Kidney glomerular epithelial cell (primary cell): ENCODE data around the gene ICAM1.
A peak's percentile ranks its signal among the peaks of the same experiment; 100 is the strongest.
"Not testable (repeated sequence)": the region's sequence is repeated elsewhere in the genome, so short reads cannot be mapped to it uniquely, and the experiment has no call there.

ENCODE experiments used
- DNase-seq: peaks from one replicate; lab custom pipeline; 2025; lab: John Stamatoyannopoulos, UW

The ICAM1 gene

DNA sequence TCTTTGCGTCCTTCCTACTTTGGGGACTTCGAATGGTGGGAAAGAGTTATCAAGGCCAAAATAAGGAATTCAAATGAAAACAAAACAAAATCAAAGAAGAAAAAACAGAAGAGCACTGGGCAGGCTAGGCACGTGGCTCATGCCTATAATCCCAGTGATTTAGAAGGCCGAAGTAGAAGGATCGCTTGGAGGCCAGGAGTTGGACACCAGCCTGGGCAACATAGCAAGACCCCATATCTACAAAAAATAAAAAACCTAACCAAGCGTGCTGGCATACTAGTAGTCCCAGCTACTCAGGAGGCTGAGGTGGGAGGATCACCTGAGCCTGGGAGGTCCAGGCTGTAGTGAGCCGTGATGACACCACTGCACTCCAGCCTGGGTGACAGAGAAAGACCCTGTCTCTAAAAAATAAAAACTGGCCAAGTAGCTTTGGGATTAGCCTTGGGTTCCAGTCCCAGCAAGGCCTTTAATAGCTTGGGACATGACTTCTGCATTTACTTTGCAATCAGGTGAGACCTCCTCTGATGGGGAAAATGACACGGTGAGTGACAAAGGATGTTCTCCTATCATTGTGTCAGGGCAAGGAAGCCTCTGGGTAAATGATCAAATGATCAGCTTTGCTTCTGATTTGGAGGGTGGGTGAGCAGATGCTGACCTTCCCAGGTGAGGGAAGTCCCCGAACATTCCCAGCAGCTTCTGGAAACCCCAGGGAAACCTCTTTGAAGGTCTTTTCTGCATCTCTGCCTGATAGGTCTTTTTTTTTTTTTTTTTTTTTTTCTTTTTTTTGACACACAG, 7.1 kb downstream of the ICAM1 start:
- no peak for DNase-seq

DNA sequence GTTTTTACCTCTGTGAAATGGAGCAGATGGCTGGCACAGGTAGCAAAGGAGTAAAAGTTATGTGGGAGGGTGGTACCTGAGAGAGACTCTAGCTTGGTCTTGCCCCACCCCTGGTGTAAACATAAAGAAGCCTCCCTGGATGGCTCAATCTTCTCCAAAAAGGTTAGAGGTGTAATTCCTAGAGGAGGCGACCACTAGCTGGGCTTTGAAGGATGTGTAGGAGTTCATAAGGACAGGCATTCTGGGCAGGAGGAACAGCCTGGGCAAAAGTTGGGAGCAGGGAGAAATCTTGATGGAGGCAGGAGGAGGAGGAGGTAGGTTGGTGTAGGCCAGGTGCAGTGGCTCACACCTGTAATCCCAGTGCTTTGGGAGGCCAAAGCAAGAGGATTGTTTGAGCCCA, 8.0 kb downstream of the ICAM1 start:
- no peak for DNase-seq

DNA sequence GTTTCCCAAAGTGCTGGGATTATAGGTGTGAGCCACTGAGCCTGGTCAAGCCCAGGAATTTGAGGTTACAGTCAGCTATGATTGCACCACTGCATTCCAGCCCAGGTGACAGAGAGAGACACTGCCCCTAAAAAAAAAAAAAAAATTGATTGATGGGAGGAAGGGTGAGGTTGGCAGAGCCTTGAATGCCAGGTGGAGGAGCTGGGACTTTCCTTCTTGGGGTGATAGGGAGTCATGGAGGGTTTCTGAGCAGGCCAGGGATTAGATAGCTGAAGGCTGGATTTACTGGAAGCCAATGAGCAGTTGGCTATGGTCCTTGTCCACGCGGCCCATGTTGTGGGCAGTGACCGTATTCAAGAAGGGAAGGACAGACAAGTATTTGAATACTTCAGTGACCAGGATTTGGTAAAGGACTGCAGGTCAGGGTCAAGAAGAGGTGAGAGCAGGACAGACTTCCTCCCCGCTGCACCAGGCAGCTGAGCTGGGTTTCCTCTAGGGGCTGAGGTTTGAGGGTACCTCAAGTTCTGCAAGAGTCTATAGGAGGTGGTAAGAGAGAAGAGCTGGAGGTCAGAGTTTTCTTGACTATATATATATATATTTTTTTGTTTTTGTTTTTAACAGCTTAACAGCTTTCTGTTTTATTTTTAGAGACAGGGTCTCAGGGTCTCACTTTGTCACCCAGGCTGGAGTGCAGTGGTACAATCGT, 9.0 kb downstream of the ICAM1 start:
- DNase-seq = no peak

DNA sequence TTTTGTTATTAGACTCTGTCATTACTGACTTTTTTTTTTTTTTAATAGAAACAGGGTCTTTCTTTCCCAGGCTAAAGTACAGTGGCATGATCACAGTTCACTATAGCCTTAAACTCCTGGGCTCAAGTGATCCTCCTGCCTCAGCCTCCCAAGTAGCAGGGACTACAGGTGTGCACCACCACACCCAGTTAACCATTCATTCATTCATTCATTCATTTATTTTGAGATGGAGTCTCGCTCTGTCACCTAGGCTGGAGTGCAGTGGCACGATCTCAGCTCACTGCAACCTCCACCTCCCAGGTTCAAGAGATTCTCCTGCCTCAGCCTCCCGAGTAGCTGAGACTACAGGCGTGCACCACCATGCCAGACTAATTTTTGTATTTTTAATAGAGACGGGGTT, 11.1 kb downstream of the ICAM1 start:
- not testable (repeated sequence) for DNase-seq

DNA sequence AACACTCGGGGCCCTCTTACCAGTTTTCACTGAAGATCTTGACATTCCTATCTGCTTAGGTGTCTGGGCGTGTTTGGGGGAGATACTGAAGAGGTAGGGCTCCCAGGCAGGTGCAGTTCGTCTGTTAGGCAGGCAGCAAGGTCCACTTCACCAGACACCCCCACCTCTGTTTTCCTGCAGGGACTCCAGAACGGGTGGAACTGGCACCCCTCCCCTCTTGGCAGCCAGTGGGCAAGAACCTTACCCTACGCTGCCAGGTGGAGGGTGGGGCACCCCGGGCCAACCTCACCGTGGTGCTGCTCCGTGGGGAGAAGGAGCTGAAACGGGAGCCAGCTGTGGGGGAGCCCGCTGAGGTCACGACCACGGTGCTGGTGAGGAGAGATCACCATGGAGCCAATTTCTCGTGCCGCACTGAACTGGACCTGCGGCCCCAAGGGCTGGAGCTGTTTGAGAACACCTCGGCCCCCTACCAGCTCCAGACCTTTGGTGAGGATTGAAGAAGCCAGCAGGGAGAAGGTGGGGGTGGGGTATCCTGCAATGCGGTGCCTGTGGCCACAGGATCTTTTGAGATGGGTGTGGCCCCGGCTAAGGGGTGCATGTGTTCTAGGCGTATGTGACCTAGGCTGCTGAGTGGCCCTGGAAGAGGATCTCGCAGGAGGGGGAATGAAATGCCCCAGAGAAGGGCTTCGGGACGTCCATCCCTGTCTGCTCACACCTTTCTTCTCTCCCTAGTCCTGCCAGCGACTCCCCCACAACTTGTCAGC, 12.6 kb downstream of the ICAM1 start:
- DNase-seq = no peak

DNA sequence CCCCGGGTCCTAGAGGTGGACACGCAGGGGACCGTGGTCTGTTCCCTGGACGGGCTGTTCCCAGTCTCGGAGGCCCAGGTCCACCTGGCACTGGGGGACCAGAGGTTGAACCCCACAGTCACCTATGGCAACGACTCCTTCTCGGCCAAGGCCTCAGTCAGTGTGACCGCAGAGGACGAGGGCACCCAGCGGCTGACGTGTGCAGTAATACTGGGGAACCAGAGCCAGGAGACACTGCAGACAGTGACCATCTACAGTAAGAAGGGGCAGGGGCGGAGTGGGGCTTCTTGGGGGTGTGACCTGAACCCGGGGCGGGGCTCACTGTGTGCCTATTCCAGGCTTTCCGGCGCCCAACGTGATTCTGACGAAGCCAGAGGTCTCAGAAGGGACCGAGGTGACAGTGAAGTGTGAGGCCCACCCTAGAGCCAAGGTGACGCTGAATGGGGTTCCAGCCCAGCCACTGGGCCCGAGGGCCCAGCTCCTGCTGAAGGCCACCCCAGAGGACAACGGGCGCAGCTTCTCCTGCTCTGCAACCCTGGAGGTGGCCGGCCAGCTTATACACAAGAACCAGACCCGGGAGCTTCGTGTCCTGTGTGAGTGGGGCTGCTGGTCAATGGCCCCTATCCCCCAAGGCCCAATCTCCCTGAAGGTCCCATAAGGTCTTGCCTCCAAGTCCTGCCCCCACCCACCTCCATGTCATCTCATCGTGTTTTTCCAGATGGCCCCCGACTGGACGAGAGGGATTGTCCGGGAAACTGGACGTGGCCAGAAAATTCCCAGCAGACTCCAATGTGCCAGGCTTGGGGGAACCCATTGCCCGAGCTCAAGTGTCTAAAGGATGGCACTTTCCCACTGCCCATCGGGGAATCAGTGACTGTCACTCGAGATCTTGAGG, 13.4 kb downstream of the ICAM1 start:
- no peak for DNase-seq

DNA sequence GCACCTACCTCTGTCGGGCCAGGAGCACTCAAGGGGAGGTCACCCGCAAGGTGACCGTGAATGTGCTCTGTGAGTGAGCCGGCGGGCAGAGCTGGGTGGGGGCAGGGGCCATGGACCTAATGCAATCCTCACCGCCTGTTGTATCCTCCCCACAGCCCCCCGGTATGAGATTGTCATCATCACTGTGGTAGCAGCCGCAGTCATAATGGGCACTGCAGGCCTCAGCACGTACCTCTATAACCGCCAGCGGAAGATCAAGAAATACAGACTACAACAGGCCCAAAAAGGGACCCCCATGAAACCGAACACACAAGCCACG, 14.0 kb downstream of the ICAM1 start:
- no peak for DNase-seq

DNA sequence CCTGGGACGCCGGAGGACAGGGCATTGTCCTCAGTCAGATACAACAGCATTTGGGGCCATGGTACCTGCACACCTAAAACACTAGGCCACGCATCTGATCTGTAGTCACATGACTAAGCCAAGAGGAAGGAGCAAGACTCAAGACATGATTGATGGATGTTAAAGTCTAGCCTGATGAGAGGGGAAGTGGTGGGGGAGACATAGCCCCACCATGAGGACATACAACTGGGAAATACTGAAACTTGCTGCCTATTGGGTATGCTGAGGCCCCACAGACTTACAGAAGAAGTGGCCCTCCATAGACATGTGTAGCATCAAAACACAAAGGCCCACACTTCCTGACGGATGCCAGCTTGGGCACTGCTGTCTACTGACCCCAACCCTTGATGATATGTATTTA, 14.5 kb downstream of the ICAM1 start:
- no peak for DNase-seq

DNA sequence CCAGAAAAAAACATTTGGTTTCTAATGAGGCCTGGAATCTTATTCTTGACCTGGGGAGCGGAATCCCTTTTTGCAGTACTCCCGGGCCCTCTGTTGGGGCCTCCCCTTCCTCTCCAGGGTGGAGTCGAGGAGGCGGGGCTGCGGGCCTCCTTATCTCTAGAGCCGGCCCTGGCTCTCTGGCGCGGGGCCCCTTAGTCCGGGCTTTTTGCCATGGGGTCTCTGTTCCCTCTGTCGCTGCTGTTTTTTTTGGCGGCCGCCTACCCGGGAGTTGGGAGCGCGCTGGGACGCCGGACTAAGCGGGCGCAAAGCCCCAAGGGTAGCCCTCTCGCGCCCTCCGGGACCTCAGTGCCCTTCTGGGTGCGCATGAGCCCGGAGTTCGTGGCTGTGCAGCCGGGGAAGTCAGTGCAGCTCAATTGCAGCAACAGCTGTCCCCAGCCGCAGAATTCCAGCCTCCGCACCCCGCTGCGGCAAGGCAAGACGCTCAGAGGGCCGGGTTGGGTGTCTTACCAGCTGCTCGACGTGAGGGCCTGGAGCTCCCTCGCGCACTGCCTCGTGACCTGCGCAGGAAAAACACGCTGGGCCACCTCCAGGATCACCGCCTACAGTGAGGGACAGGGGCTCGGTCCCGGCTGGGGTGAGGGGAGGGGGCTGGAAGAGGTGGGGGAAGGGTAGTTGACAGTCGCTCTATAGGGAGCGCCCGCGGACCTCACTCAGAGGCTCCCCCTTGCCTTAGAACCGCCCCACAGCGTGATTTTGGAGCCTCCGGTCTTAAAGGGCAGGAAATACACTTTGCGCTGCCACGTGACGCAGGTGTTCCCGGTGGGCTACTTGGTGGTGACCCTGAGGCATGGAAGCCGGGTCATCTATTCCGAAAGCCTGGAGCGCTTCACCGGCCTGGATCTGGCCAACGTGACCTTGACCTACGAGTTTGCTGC, 16.1 kb downstream of the ICAM1 start, which contains the start of gene ICAM4:
ICAM4 (plus strand) TSS at position 153 of the 935 bp plus-strand sequence; CDS start at position 211, 58 bp downstream.
- DNase-seq = no peak

DNA sequence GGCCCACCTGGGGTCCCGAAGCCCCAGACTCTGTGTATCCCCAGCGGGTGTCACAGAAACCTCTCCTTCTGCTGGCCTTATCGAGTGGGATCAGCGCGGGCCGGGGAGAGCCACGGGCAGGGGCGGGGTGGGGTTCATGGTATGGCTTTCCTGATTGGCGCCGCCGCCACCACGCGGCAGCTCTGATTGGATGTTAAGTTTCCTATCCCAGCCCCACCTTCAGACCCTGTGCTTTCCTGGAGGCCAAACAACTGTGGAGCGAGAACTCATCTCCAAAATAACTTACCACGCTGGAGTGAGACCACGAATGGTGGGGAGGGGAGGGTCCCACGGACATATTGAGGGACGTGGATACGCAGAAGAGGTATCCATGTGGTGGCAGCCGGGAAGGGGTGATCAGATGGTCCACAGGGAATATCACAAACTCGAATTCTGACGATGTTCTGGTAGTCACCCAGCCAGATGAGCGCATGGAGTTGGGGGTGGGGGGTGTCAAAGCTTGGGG, 17.8 kb downstream of the ICAM1 start:
- DNase-seq = no peak

DNA sequence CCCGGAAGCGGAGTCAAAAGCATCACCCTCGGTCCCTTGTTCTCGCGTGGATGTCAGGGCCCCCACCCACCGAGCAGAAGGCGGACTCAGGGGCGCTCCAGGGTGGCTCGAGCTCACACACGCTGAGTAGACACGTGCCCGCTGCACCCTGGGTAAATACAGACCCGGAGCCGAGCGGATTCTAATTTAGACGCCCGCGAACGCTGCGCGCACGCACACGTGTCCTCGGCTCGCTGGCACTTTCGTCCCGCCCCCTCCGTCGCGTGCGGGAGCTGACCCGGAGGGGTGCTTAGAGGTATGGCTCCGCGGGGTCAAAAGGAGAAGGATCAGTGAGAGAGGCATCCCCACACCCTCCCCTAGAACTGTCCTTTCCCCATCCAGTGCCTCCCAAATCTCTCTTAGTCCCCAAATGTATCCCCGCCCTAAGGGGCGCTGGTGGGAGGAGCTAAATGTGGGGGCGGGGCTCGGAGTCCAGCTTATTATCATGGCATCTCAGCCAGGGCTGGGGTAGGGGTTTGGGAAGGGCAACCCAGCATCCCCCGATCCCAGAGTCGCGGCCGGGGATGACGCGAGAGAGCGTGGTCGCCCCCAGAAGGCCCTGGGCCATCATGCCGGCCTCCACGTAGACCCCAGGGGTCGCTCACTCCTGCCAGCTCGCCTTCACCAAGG, 18.4 kb downstream of the ICAM1 start:
- no peak for DNase-seq

DNA sequence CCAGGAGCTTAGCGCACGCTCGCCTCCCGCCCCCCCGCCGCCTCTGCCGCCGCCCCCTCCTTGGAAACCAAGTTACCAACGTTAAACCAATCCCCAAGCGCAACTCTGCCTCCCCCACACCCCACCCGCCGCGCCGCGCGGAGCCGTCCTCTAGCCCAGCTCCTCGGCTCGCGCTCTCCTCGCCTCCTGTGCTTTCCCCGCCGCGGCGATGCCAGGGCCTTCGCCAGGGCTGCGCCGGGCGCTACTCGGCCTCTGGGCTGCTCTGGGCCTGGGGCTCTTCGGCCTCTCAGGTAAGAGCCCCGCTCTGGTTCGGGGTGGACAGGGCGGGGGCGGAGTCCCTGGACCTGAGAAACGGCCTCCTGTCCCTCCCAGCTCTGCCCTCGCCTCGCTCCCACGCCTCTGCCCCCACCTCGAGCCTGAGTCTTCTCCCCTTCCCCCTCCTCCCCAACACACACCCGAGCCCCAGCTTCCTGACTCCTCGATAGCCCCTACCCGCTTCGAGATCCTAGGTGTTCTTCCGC, 19.0 kb downstream of the ICAM1 start, which contains the start of gene ICAM5:
ICAM5 (plus strand) TSS at position 117 of the 521 bp plus-strand sequence; CDS start at position 209, 92 bp downstream.
- DNase-seq = no peak

DNA sequence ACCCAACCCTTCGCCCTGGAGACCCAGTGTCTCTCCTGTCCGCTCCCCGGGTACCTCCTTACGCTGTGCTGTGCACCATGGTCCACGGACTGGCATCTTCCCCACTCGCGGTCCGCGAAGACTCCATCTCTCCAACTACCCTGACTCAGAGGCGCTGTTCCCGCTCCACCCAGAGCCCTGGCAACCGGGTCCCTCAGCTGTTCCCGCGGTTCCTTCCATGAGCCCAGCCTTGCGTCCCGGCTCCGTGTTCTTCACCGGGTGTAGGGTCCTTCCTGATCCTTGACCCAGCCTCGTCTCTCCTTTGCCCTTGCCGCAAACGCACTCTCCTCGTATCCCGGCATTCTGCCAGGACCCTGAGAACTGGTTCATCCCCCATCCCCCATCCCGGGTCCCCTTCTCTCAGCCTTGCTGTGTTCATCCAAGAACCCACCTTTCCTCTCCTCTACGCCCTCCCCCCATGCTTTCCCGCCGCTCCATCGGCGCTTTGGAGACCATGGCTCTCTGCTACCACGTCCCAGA, 19.5 kb downstream of the ICAM1 start:
- no peak for DNase-seq

DNA sequence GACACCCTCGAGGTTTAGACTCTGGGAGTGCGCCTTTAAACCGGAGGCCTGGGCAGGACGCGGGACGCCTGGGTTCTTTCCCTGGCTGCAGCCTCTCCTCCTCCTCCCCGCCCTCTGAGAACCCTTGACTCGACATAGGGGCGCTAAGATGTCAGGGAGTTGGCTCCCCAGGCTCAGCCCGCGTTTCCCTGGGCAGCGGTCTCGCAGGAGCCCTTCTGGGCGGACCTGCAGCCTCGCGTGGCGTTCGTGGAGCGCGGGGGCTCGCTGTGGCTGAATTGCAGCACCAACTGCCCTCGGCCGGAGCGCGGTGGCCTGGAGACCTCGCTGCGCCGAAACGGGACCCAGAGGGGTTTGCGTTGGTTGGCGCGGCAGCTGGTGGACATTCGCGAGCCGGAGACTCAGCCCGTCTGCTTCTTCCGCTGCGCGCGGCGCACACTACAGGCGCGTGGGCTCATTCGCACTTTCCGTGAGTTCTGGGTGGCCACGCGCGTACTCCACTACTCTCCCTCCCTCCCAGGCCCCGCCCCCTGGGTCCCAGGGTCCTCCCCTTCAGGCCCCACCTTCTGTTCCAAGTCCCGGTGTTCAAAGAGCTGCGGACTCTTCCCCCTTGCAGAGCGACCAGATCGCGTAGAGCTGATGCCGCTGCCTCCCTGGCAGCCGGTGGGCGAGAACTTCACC, 20.1 kb downstream of the ICAM1 start:
- peak; percentile 10 for DNase-seq

DNA sequence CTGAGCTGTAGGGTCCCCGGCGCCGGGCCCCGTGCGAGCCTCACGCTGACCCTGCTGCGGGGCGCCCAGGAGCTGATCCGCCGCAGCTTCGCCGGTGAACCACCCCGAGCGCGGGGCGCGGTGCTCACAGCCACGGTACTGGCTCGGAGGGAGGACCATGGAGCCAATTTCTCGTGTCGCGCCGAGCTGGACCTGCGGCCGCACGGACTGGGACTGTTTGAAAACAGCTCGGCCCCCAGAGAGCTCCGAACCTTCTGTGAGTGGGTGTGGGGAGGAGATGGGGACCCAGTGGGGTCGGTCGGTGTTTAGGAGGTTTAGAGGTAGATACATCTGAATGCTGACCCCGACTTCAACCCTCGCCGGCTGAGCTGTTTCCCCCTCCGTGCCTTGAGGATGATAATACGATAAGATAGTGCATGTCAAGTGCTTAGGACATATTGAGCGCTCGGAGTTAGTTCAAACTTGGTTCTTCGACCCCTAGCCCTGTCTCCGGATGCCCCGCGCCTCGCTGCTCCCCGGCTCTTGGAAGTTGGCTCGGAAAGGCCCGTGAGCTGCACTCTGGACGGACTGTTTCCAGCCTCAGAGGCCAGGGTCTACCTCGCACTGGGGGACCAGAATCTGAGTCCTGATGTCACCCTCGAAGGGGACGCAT, 20.8 kb downstream of the ICAM1 start:
- DNase-seq = no peak

DNA sequence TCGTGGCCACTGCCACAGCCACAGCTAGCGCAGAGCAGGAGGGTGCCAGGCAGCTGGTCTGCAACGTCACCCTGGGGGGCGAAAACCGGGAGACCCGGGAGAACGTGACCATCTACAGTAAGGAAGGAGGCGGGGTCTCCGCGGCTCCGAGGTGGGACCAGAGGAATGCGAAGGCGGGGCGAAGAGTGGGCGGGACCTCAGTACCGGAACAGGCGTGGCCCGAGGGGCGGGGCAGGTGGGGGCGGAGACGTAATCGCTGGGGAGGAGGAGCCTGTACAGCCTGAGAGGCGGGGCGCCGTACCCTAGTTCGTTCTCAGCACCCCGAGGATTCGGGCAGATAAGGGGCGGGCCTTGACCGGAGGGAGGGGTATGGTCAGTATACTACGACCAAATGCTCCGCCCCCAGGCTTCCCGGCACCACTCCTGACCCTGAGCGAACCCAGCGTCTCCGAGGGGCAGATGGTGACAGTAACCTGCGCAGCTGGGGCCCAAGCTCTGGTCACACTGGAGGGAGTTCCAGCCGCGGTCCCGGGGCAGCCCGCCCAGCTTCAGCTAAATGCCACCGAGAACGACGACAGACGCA, 21.4 kb downstream of the ICAM1 start:
- DNase-seq = peak; percentile 30

DNA sequence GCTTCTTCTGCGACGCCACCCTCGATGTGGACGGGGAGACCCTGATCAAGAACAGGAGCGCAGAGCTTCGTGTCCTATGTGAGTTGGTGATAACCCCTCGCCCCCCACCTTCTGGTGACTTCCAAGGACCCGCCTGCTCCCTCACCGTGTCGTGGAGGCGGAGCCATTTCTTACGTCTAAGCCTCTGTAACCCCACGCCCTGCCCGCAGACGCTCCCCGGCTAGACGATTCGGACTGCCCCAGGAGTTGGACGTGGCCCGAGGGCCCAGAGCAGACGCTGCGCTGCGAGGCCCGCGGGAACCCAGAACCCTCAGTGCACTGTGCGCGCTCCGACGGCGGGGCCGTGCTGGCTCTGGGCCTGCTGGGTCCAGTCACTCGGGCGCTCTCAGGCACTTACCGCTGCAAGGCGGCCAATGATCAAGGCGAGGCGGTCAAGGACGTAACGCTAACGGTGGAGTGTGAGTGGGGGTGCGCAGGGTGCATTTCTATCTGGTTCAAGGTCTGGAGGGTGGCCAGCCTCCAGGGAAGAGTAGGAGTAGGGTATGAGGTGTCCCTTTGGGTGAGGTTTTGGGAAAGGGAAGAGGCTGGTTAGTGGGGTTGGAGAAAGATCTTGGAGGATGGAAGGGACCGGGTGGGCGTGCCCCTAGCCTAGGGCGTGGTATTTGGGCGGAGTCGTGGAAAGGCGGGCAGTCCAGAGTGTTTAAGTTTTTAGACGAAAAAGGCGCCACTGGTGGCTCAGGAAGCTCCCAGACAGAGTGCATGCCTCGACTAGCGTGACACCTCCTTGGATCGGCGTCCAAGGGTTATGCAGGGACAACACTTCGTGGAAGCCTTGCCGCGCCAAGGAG, 22.1 kb downstream of the ICAM1 start:
- no peak for DNase-seq
